Measurements from ENCODE around the gene RIN3.

The RIN3 gene

DNA sequence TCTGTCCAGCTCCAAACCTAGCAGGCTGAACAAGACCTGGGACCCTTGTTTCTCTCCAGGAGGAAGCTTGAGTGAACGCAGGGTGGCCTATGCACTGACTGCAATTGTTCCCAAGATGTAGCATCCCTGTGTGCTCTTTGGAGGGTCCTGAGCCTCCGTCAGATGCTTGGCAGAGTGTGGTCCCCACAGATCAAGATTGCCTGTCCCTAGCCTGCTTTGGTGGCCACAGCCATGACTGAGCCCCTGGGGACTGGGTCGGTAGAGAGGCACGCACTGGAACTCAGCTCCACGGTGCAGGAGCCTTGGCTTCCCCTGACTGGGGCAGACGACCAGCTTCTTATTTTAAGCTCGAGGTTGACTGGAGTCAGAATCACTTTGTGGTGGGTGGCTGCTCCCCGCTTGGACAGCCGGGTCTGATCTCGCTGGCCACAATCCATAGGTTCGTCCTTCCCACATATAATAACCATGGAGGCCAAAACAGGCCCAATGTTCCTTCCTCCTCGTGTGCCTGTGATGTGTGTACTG, 137.1 kb downstream of the RIN3 start:
- no peak for DNase-seq (ENCODE audit: low spot score)

DNA sequence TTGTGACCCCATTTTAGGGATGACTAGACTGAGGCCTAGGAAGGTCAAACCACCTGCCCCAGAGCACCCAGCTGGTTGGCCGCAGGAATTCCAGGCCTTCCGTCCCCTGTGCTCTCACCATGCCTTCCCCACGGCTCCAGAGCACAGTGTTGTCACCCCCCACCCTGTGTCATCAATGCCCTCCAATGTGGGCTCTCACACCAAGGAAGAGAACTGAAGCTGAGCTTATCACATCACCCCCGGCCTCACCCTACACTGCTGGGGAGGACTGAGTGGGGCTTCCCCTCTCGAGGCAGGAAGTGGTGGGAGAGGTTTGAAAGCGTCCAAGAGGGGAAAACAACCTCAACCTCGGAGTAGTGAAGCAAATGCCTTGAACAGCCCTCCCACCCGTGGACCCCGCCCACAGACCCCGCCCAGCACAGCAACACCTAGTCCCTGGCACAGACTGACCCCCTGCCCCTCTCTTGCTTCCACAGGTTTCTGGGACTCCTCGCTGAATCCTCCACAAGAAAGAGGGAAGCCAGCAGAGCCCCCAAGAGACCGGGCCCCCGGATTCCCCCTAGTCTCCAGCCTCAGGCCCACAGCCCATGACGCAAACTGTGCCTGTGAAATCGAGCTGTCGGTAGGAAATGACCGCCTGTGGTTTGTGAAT, 137.7 kb downstream of the RIN3 start:
- DNase-seq (ENCODE audit: low spot score): no peak

DNA sequence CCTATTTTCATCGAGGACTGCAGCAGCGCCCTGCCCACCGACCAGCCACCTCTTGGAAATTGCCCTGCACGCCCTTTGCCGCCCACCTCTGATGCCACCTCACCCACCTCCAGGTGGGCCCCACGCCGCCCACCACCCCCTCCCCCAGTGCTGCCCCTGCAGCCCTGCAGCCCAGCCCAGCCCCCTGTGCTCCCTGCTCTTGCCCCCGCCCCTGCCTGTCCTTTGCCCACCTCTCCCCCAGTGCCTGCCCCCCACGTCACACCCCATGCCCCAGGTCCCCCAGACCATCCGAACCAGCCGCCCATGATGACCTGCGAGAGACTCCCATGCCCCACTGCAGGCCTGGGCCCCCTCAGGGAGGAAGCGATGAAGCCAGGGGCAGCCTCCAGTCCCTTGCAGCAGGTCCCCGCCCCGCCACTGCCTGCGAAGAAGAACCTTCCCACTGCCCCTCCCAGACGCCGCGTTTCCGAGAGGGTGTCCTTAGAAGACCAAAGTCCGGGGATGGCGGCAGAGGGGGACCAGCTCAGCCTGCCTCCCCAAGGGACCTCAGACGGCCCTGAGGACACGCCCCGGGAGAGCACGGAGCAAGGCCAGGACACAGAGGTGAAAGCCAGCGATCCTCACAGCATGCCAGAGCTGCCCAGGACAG, 138.3 kb downstream of the RIN3 start:
- no peak for DNase-seq (ENCODE audit: low spot score)

DNA sequence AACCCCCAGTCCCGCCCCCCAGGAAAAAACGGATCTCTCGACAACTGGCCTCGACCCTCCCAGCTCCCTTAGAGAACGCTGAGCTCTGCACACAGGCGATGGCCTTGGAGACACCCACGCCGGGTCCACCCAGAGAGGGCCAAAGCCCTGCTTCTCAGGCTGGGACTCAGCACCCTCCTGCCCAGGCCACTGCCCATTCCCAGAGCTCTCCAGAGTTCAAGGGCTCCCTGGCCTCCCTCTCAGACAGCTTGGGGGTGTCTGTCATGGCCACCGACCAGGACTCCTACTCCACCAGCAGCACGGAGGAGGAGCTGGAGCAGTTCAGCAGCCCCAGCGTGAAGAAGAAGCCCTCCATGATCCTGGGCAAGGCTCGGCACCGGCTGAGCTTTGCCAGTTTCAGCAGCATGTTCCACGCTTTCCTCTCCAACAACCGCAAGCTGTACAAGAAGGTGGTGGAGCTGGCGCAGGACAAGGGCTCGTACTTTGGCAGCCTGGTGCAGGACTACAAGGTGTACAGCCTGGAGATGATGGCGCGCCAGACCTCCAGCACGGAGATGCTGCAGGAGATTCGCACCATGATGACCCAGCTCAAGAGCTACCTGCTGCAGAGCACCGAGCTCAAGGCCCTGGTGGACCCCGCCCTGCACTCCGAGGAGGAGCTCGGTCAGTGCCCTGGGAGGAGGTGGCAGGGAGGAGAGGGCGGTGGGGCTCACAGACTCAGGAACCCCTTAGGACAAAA, 139.0 kb downstream of the RIN3 start:
- DNase-seq (ENCODE audit: low spot score): no peak

DNA sequence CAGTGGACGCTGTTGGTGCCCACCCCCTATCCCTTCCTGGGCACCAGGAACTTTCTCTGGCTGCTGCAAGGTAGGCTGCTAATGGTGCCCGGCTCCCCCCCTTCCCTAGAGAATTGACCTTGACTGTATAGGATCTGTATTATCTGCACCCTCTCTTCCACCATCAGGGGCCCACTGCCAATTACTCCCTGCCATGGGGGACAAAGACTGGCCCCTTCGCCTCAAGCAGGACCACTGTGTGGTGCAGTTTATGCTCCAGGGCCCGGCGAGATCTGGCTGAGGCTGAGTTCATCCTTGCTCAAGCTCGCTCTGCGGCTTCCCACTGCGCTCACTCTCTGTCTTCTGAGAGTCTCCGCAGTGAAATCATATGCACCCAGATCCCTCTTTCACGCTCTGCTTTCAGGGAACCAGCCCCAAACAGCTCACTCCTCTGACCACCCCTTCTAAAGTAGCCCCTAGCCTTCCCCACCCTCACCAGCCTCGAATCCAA, 139.6 kb downstream of the RIN3 start:
- no peak for DNase-seq (ENCODE audit: low spot score)

DNA sequence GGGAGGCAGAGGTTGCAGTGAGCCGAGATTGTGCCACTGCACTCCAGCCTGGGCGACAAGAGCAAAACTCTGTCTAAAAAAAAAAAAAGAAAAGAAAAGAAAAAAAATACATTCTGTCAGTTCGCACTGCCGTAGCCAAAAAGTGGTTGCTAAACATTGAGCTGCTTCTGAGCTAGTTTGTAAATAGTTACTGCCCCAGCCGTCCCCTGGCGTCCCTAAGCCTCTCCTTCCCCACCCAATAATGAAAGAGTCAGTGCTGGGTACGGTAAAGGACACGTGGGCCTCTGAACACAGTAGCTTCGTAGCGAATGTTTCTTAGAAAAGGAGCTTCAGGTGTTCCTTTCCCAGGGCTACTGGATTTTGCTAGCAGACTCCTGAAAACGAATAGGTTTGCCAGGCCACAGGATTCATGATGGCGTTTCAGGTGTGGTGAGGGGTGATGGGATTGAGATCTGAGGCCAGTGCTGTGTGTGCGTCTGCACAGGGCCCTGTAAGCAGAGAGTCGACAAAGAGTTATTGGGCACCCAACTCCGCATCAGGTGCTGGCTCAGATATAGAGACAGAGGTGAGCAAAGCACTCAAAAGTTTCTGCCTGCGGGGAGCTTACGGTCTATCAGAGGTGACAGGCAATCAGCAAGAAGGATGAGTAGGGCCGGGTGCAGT, 140.8 kb downstream of the RIN3 start:
- DNase-seq (ENCODE audit: low spot score): no peak

DNA sequence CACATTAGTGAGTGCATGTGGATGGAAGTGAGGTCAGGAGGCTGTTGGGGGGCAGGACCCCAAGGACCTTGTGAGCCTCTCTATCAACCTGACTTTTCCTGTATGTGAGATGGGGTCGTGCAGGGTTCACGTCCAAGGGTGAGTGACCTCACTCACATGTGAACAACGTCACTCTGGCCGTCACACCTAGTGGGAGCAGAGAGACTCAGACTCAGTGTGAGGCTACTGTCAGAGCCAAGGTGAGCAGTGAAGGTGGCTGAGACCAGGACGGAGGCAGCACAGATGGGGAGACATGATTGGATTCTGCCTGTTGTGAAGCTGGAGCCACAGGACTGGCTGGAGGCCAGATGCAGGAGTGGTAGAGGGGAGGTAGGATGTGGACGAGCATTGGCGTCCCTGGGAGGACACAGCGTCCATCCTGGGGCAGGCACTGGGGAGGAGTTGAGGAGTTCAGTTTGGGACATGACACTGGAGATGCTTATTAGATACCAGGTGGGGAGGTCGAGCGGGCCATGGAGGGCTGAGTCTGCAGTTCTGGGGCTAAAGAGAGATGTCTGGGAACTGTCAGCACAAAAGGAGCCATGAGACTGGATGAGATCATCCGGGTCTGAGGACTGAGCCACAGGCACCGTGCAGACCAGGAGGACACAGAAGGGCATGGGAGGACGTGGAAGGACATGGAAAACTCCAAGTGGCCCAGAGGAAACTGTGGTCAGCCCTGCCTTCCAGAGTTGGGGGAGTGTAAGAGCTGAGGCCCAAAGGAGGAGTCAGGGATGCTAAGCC, 142.0 kb downstream of the RIN3 start:
- DNase-seq (ENCODE audit: low spot score): no peak

DNA sequence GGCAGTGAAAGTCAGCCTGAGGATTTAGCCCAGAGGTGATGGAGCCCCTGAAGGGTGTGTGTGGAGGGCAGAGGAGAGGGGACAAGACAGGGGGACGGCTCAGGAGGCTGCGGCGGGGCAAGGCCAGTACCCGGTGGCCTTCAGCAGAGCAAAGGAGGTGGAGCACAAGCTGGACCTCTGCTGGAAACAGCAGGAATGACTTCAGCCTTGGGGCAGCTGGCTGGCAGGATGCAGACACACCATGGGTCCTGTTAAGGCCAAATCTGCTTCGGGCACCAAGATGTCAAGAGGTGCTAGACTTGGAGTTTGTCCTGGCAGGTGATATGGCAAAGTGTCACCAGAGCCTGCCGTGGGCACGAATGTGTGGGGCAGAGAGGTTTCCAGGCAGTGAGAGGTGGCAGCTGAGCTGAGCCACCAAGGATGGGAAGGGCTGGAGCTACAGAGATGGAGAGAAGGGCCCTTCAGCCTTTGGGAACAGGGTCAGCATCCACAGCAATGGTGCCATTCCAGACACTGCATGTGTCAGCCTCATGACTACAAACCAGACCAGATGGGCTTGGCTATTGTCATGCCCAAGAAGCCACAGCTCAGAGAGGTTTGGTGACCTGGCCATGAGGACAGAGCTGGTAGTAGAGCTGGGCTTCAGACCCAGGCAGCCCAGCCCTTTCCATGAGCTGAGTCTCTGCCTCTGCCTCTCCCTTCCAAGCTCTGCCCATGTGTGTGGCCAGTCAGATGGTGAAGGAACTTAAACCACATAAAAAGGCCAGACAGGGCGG, 142.9 kb downstream of the RIN3 start:
- no peak for DNase-seq (ENCODE audit: low spot score)

DNA sequence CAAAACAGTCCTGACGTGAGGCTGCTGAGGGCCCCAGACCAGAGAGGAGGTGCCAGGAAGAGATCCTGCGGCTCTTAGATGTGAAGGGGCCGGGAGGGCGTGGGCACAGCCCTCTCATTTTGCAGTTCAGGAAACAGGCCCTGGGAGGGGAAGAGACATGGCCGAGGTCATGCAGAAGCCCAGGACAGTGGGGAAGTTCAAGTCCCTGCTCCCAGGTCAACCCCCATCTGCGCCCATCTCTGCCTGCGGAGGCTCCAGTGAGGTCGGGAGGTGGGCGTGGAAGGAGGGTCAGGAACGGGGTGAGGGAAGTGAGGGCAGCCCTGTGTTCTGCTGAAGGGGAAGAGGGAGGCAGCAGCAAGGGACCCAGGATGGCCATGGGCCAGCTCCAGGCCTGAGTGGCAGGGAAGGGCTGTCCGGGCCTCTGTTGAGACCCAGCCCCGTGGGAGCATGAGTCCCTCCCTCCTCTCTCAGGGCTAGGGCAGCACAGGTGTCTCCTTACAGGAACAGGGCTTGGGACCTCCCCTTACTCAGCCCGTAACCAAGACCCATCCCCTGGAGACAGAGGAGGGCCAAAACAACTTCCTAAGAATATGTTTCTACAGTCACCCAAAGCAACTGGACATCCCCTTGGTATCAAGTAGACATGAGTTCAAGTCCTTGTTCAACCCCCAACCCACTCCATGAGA, 144.0 kb downstream of the RIN3 start:
- DNase-seq (ENCODE audit: low spot score): no peak

DNA sequence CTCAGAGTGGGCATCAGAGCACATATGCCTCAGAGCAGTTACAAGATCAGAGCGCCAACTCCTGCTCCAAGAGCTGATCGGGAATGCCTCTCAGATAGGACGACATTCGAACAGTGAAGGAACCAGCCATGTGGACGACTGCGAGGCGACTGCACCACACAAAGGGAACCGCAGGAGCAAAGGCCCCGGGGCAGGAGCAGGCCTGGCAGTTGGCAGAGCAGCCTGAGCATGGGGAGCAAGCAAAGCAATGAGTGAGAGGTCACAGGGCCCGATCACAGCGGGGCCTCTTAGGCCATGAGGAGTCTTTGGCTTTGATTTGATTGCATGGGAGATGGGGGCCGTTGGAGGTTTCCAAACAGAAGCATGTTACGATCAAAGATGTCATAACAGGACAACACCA, 144.6 kb downstream of the RIN3 start:
- DNase-seq (ENCODE audit: low spot score): no peak

DNA sequence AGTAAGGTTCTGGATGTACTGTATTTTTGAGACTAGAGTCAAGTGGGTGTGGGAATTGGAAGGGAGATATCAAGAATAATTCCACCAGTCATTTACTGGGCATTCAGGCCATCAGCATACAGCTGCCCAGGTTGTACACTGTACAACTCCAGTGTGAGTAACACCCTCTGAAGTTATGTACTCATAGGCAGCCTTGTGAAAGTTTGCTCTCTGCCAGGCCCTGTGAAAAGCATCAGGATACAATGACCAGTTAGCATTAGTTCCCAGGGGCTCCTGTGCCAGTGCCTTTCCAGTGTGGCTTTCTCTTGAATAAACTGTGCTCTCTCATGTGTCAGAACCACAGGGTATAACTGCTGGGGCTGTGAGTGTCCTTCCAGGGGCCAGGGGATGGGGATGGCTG, 145.1 kb downstream of the RIN3 start:
- no peak for DNase-seq (ENCODE audit: low spot score)

DNA sequence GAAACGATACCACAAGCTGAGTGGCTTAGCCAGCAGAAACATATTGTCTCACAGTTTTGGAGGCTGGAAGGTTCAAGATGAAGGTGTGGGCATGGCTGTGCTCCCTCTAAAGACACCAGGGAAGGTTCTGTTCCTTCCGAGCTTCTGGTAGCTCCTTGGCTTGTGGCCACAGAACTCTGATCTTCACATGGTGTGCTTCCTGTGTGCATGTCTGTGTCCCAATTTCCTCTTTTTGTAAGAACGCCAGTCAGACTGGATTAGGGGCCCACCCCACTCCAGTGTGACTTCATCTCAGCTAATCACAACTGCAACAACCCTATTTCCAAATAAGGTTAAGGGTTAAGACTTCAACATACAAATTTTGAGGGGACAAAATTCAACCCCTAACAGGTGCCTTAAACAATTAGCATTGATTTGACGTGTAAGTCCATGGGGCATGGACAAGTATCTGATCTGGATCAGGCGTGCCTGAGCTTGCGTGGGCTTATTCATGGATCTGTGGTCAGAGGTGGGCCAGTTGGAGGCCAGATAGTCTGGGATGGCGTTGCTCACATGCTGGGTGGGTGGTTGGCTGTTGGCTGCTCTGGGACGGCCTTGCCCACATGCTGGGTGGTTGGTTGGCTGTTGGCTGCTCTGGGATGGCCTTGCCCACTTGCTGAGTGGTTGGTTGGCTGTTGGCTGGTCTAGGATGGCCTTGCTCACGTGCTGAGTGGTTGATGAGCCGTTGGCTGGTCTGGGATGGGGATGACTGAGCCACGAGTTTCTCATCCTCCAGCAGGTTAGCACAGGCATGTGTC, 146.4 kb downstream of the RIN3 start:
- no peak for DNase-seq (ENCODE audit: low spot score)

DNA sequence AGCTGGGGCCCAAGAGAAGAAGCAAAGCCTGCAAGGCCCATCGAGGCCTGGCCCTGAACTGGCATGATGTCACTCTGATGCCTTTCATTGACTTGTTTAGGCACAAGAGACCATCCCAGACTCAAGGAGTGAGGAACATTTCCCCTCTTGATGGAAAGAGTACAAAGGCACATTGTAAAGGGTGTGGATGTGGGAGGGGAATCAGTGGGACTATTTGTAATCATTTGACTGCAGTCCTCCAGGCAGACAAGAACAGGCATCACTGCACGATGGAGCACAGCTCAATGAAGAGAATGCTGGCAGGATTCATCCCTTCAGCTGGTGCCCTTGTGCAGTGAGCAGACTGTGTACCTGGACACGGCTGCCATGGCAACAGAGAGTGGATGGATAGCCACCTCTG, 147.0 kb downstream of the RIN3 start:
- no peak for DNase-seq (ENCODE audit: low spot score)

DNA sequence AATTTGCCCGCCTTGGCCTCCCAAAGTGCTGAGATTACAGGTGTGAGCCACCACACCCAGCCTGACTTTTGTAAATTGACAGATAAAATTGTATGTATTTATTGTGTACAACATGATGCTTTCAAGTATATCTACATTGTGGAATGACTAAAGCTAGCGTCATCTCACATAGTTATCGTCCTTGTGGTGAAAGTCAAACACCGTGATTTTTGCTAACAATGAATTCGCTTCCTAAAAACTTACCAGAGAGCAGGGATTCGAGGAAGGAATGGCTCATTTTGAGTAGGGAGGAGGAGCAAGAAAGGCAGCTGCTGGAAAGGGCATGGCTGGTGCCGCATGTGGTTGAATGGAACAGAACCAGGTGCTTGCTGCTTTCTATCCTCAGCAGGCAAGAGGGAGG, 149.5 kb downstream of the RIN3 start:
- DNase-seq (ENCODE audit: low spot score): no peak

DNA sequence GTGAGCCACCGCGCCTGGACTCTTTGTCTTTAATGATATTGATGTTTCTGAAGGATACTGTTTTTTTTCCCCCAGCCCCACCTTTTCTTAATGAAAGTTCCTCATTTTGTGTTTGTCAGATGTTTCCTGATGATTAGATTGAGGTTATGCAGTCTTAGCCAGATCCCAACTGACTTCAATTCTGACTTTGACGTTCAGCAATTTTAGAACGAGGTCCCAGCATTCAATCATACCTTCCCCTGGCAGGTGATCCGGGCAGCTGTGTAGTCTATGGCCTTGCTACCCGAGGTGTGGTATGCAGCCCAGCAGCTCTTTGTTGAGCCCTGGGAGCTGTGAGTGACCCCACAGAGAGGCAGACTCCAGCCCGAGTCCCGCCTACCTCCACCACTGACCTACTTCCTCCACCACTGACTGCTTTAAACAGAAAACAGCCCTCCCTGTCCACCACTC, 152.1 kb downstream of the RIN3 start:
- no peak for DNase-seq (ENCODE audit: low spot score)

DNA sequence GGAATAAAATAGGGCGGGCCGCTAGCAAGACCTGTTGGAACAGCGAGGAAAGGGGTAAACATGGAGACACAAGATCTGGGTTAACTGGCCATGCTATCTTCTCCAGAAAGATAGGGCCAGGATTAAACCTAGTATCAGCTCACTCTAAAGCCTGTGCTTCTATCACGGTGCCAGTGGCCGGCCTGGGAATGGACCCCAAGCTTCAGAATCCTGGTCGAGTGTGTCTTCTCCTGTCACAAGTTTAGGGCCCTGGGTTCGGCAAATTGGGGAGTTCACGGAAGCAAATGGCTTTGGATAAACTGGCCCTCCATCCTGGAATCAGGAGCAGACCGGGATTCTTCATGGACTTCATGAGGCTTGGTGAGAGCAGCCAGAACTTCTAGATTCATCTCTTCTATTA, 152.7 kb downstream of the RIN3 start:
- no peak for DNase-seq (ENCODE audit: low spot score)

DNA sequence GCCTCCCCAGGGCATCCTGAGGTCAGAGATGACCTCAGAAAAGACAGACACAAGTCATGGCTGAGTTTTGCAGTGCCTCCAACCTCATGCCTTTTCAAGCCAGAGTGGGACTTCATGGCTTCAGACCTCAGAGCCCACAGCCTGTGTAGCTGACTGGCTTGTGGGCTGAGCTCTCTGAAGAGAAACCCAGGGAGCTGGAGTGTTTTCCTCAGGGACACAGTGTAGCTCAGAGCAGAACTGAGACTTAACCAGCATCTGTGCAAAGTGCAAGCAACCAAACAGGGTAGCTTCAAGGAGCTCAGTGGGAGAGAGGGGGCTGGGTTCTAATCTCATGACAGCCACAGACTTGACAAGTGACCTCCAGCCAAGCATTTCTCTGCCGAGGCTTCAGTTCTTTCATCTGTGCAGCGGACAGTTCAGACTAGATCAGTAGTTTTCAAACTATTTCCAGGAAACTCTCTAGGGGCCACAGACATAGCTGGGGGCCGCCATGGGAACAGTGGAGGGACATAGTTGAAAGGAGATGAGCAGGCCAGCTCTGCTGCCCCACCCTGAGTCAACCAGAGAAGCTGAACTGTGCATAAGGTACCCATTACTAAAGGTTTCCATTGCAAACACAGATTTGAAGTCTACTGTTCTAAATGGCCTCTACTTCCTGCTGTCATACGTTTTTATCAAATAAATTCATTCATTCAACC, 154.8 kb downstream of the RIN3 start:
- DNase-seq (ENCODE audit: low spot score): no peak

DNA sequence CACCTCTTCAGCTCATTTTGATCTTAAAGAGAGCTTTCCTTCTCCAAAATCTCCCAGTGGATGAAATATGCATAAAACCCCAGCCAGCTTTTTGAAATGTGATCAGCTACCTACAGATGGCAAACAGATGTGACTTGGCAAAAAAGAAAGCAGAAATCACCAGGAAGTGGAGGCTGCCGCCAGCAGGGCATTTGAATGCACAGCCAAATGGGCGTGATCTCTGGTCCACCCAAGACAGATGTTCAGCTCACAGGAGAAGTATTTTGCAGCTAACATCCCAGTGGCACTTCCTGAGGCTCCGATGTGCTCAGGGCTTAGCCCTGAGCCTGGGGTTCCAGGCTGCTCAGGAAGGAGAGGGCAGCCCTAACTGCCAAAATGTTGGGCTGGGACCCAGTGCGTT, 156.6 kb downstream of the RIN3 start:
- no peak for DNase-seq (ENCODE audit: low spot score)
